GM21515 (cell line): ENCODE results near the gene TSPAN3.

Source experiments
- ATAC-seq: cut with Tn5 transposase; IDR thresholded peaks from one replicate; pipeline ENCODE4 v1.9.1; 2021; ENCODE audit not compliant: unreplicated experiment

The TSPAN3 gene

DNA sequence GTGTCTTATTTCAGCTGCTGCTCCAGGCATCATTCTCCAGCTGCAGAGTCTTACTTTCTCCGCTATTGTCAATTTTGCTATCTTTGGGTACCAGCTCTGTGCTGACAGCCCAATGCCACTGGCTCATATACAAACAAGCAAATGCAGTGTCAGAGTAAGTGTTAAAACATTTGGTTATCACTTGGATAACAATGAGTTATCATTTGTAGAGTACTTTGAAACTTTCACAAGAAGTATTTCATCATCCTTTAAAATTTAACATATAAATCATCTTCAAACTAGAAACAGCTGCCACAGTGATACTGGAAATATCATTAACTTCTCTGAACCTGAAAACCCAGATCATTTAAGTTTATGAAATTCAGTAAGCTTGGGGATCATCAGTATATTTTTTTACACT is 13.8 kb downstream of the TSPAN3 start:
- ATAC-seq = no peak

DNA sequence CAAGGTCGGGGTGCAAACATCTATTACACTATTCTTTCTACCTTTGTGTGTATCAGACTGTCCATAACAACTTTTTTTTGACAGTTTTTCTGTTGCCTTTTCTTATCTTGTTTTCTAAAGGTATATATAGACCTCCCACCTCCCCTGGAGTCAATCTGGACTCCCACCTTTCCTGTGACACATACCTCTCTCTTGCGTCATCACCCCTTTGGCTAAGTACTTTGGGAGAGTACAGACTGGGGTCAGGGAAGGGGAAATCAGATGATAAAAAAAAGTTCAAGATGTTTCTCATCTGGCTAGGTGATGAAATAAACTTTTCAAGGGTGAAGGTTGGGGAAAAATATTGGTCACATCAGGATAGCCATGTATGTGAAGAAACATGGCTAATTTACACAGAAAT is 17.2 kb downstream of the TSPAN3 start:
- ATAC-seq = no peak

GRCh38 chr15:77052556-77052955 is 18.4 kb downstream of the TSPAN3 start:
- ATAC-seq = no peak

GRCh38 chr15:77048135-77048876 is 22.6 kb downstream of the TSPAN3 start:
- ATAC-seq = no peak

- ATAC-seq = no peak
Measured at GRCh38 chr15:77046704-77047412, 24.1 kb downstream of the TSPAN3 start.

DNA sequence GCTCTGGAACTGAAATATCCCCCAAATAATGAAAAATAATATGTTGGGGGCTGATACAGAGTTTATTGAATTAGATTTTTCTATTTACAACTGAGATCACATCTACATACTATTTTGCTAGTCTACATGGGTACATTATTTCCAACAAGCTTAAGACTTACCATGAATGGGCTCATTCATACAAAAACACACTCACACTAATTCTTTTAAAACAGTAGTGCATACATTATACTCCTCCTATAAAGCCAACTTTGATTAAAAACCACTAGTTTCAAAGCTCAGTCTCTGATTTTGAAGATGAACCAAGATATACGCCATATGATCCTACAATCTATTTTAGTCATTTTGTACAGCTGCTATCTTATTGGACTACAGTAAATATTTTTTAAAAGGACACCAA is 24.9 kb downstream of the TSPAN3 start:
- ATAC-seq = no peak

- no peak for ATAC-seq
Measured at GRCh38 chr15:77044228-77045042, 26.5 kb downstream of the TSPAN3 start.

DNA sequence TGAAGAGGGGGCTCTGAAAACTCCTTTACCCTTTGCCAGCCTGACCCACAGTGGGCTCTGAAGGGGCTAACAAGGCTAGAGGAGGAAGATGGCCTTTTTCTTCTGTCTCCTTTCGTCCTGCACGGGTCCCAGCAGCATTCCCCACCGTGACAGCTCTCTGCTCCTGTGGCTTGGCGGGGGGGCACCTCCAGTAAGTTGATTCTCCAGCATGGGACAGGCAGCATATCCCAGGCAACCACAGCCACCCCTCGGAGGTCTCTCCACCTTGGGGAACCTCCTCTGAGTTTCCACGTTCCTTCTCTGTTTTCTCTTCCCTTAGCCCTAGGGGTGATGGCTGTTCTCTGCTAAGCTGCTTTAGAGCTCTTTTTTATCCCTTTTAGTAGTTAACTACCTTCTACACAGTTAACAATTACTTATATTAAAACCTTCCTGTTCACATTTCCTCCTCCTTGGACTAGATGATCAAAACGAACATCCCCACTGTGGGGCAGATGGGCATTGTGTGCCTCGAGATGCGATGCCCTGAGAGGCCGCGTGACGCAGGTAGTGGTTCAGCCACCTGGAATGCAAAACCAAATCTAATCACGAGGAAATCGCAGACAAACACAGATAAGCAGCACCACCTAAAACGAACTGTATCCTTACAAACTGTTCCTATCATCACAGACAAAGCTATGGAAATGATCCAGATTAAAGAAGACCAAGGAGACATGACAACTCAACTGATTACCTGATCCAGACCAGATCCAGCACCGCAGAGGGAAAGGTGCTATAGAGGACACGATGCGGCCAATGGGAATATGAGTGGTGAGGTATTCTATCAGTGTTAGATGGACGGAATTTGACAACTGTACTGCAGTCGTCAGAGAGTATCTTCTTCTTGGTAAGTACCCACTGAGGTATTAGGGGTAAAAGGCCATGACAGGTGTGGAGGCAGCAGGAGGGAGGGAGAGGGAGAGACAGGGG is 27.7 kb downstream of the TSPAN3 start:
- no peak for ATAC-seq

GRCh38 chr15:77042245-77042919 is 28.5 kb downstream of the TSPAN3 start:
- ATAC-seq = no peak

GRCh38 chr15:77040673-77041072 is 30.2 kb downstream of the TSPAN3 start:
- no peak for ATAC-seq

GRCh38 chr15:77039848-77040247 is 31.1 kb downstream of the TSPAN3 start:
- ATAC-seq = no peak

DNA sequence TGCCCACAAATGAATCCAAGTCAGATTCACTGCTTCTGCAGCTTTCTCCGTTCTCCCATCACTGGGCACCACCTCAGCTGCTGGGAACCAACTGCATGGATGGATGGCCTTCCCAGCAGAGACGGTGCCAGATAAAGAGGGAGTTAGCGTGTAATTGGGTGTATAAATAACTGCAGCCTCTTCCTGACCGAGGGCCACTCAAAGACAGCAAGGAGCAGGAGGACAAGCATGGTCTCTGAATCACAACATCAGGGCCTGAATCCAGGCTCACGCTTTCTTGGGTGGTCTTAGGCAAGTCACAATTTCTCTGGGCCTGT is 31.7 kb downstream of the TSPAN3 start:
- no peak for ATAC-seq

GRCh38 chr15:77038312-77039216 is 32.3 kb downstream of the TSPAN3 start:
- no peak for ATAC-seq

DNA sequence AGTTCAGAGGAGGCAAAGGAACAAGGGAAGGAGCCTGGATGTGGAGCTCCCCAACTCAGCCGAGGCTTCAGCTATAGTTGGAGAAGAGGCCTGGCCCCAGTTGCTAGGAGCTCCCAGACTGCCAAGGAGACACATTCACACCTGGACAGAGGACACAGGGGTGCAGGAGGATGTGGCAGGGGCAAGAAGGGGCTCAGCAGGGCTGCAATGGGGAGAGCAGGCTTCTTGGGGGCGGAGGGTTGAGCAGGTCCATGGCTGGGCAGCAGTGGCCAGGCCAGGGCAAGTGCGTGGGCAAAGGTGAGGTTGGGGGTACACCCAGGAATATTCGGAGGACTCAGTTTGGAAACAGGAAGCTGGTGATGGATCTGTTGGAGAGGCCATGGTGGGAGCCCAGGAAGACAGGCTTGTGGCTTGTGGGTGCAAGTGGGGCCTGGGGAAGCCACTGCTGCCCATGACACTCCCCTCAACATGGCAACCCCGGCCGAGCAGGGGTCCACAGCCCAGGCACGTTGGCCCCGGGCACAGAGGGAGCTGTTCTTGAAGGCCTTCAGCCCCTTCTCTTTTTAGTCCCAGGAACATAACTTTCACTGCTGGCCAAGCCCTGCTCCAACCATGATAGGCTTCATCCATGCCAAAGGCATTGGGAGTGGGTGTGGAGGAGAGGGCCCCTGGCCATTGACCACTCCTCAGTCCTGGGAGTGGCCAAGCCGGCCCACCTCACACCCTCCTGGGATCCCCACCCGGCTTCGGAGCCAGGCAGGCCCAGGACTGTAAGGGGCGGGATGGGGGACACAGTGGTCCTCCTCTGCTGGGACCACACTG is 33.3 kb downstream of the TSPAN3 start:
- no peak for ATAC-seq

GRCh38 chr15:77036537-77037387 is 34.1 kb downstream of the TSPAN3 start:
- ATAC-seq = no peak

- ATAC-seq = no peak
Measured at GRCh38 chr15:77035999-77036471, 34.9 kb downstream of the TSPAN3 start.

GRCh38 chr15:77035584-77035983 is 35.3 kb downstream of the TSPAN3 start:
- no peak for ATAC-seq
